GM21717 (cell line): ENCODE data around the gene MS4A8.
A peak's percentile ranks its signal among the peaks of the same experiment; 100 is the strongest.

Experiments
- ATAC-seq: cut with Tn5 transposase; IDR thresholded peaks from one replicate; pipeline ENCODE4 v1.9.1; 2021; ENCODE audit warnings: mild to moderate bottlenecking, moderate library complexity; ENCODE audit not compliant: unreplicated experiment

MS4A8 gene

DNA sequence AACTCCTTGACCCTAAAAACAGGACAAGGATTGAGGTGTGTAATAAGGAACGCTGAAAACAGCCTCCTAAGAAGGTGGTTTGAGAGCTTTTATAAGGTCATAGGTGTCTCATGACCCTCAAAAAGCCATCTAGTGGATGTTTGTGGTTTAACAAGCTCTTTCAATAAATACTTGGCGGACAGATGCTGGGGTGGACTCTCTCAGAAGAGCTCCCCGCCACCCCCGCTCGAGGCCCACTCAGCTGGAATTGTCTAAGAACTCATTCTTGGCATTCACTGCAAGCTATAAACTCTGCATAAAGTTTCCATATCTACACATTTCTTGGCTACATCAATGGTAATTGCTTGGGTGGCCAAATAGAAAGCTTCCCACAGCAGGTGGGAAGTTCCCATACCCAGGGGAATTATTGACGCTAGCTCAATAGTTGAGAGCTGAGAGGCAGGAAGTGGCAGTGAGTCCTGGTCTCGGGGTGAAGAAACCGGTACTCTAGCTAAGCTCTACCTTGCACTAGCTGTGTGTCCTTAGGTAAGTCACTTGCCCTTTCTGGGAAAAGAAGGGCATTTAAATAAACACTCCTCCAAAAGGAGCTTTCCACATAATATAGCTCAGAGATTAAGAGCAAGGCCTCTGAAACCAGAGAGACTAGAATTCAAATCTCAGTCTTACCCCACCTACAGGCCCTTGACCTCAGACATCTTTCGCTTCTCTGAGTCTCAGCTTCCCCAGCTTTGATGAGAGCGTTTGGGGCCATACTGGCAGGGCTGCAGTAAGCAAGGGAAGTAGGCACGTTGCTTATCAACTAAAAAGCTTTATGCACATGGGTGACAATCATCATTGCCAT lies 63.7 kb downstream of the MS4A8 start:
- ATAC-seq, result peak; percentile 70

GRCh38 chr11:60763692-60764369 lies 64.4 kb downstream of the MS4A8 start:
- ATAC-seq, result no peak

GRCh38 chr11:60764879-60765278 lies 65.5 kb downstream of the MS4A8 start:
- ATAC-seq, result peak; percentile 44

- no peak for ATAC-seq
These were observed 65.9 kb downstream of the MS4A8 start for GRCh38 chr11:60765355-60765754.
